IMR-90 (cell line): ENCODE data around the gene VMO1.

Source experiments
- BHLHE40 ChIP-seq: fragments of 150-350 bp; IDR thresholded peaks from 2 replicates; pipeline ENCODE4 v1.6.1; 2016; ENCODE audit warnings: mild to moderate bottlenecking, low read depth, low read length
- MAZ ChIP-seq: IDR thresholded peaks from 2 replicates; pipeline ENCODE4 v1.6.1; 2012; ENCODE audit warnings: low read depth, mild to moderate bottlenecking, low read length, improper control_type of control experiment, moderate library complexity, borderline replicate concordance
- MXI1 ChIP-seq: IDR thresholded peaks from 2 replicates; pipeline ENCODE4 v1.6.1; 2012; ENCODE audit warnings: low read depth, mild to moderate bottlenecking, low read length, moderate library complexity, borderline replicate concordance
- POLR2A ChIP-seq: IDR thresholded peaks from 2 replicates; pipeline ENCODE4 v1.6.1; 2012; ENCODE audit warnings: mild to moderate bottlenecking, low read depth, low read length
- SMC3 ChIP-seq: fragments of 150-350 bp; IDR thresholded peaks from 2 replicates; pipeline ENCODE4 v1.6.1; 2016; ENCODE audit warnings: low read depth, mild to moderate bottlenecking, antibody characterized with exemption, low read length, moderate library complexity
- TF ChIP-seq, protein P1 (sequence below): conservative IDR thresholded peaks from 2 replicates; pipeline ENCODE4 v1.5.1; 2012; ENCODE audit warnings: mild to moderate bottlenecking, low read depth, low read length, improper control_type of control experiment
- TF ChIP-seq, protein P2 (sequence below): fragments of 150-350 bp; IDR thresholded peaks from 2 replicates; pipeline ENCODE4 v1.6.1; 2016; ENCODE audit warnings: low read depth, mild to moderate bottlenecking, low read length, moderate library complexity, borderline replicate concordance
- TF ChIP-seq, protein P3 (sequence below): fragments of 150-350 bp; IDR thresholded peaks from 2 replicates; pipeline ENCODE4 v1.6.1; 2017; ENCODE audit warnings: mild to moderate bottlenecking, antibody characterized with exemption, low read length, low read depth

DNA sequence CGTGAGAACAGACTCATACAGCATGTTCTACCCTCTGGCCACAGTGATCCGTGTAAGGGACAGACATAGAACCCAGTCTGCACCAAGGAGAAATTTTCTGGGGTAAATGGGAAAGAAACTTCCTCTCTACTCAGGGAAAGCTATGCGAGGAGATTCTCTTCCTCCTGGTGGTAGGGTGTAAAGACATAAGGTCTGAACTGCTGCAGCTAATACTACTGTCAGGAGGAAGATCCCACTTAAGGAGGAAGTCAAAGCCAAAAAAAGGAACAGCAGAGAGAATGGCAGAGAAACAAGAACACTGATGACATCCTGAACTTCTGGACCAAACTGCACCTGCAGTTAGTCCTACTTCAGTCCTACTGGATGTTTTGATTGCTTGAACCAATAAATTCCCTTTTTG is 21.6 kb downstream of the VMO1 start:
- TF ChIP-seq, protein P1, sequence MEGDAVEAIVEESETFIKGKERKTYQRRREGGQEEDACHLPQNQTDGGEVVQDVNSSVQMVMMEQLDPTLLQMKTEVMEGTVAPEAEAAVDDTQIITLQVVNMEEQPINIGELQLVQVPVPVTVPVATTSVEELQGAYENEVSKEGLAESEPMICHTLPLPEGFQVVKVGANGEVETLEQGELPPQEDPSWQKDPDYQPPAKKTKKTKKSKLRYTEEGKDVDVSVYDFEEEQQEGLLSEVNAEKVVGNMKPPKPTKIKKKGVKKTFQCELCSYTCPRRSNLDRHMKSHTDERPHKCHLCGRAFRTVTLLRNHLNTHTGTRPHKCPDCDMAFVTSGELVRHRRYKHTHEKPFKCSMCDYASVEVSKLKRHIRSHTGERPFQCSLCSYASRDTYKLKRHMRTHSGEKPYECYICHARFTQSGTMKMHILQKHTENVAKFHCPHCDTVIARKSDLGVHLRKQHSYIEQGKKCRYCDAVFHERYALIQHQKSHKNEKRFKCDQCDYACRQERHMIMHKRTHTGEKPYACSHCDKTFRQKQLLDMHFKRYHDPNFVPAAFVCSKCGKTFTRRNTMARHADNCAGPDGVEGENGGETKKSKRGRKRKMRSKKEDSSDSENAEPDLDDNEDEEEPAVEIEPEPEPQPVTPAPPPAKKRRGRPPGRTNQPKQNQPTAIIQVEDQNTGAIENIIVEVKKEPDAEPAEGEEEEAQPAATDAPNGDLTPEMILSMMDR, result no peak
- no peak for TF ChIP-seq MAZ
- TF ChIP-seq, protein P2, sequence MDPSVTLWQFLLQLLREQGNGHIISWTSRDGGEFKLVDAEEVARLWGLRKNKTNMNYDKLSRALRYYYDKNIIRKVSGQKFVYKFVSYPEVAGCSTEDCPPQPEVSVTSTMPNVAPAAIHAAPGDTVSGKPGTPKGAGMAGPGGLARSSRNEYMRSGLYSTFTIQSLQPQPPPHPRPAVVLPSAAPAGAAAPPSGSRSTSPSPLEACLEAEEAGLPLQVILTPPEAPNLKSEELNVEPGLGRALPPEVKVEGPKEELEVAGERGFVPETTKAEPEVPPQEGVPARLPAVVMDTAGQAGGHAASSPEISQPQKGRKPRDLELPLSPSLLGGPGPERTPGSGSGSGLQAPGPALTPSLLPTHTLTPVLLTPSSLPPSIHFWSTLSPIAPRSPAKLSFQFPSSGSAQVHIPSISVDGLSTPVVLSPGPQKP, result no peak
- no peak for TF ChIP-seq BHLHE40
- TF ChIP-seq SMC3, result no peak
- no peak for TF ChIP-seq MXI1
- TF ChIP-seq, protein P3, sequence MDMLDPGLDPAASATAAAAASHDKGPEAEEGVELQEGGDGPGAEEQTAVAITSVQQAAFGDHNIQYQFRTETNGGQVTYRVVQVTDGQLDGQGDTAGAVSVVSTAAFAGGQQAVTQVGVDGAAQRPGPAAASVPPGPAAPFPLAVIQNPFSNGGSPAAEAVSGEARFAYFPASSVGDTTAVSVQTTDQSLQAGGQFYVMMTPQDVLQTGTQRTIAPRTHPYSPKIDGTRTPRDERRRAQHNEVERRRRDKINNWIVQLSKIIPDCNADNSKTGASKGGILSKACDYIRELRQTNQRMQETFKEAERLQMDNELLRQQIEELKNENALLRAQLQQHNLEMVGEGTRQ, result no peak
- TF ChIP-seq POLR2A, result no peak
